HG03039 (cell line): Measurements from ENCODE around the gene TLL2.

Experiments used
- ATAC-seq: cut with Tn5 transposase; IDR thresholded peaks from one replicate; pipeline ENCODE4 v1.9.1; 2021; ENCODE audit warnings: mild to moderate bottlenecking, moderate library complexity; ENCODE audit not compliant: unreplicated experiment

Gene TLL2

DNA sequence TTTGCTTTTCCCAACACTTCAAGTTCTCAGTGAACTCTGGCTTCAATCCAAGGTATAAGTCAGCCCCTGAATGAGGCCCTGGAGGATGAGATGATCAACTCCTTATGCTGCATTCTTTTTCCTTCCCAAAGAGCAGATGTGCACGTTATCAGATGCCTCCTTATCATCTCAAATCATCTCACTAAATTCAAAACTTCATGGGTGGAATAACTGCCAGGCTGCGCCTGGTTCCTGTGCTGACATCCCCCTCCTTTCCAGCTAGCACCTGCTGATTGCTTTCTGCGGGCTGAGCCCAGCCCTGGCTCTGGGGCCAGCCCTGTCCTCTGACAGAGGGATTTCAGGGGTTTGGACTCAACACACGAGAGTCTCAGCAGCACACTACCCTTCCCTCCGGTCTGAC is 44.9 kb downstream of the TLL2 start:
- no peak for ATAC-seq

DNA sequence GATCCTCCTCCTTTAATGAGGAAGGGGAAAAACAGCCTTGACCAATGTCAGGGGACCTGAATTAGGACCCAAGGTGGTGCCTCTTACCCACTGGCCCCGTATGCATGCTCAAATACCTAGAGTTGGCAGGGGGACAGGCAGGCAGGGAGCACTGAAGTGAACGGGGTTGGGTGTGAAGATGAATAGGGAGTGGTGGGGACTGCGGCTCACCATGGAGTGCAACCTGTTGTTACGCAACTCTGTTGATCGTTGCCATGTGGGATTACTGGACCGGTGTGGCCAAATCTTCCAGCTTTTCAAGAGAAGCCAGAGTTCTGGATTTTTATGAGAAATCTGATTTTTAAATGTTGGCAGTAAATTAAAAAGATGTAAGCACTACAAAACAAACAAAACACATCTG is 48.1 kb downstream of the TLL2 start:
- ATAC-seq = no peak

DNA sequence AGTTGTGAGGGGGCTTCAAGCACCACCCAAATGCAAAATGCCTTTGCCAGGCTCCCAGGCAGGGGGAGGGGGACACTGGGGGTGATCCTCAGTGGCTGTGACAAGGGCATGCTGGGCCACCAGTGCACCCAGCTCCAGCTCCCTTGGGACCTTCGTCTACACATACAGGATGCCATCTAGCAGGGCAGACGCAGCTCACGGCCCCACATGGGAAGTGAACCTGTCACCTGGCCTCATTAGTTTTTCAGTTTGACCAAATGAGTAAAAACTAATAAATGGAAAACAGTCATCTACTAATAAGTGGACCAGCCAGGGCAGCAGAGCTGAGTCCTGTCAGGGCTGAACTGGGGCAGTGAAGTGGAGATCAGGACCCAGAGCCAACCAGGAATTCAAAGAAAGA is 50.2 kb downstream of the TLL2 start:
- no peak for ATAC-seq

DNA sequence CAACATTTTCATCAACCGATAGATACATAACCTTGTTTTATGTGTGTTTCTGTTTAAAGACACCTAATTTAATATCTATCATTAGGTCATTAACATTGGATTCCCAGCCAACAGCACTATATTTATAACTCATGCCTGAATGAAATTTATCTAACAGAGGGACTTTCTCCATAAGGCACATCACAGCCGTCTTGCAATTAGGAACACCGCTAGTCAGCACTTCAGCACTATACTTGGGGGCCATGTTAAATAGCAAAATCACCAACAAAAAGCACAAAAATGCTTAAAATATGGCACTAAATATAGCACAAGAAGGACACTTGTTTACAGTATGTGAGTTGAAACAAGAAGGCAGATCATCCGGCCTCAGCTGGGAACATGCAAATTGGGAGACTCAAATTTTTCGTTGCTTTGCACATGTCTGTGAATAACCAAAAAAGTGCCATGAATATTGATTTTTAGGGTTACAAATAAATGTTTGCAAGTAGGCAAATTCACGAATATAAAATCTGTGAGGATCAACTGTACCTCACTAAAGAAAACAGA is 51.0 kb downstream of the TLL2 start:
- ATAC-seq = no peak

GRCh38 chr10:96460316-96460715 is 53.4 kb downstream of the TLL2 start:
- ATAC-seq = no peak

GRCh38 chr10:96457341-96457740 is 56.4 kb downstream of the TLL2 start:
- no peak for ATAC-seq

DNA sequence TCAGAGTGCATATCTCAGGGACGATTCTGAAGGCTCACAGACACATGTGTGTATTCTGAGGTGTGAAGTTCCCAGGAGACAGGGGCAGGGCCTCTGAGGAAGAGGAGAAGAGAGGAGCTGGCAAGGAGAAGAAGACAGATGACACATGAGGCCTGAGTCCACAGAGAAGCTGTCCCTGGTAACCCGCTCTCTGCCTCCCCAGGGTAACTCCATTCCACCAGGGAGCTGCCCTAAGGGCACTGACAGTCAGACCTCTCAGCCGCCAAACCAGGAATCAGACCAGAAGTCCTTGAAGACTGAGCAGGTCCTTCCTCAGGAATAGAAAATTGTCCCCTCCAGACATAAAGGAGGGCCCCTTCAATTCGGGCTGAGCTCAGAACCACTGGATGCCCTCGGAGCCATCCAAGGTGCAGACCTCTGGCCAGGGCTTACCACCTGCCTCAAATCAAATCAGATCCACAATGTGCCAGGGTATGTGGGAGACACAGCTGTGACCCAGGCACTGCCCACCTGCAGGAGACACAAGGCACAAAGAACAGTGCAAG is 57.4 kb downstream of the TLL2 start:
- ATAC-seq = no peak

GRCh38 chr10:96453856-96454583 is 59.7 kb downstream of the TLL2 start:
- ATAC-seq = no peak

DNA sequence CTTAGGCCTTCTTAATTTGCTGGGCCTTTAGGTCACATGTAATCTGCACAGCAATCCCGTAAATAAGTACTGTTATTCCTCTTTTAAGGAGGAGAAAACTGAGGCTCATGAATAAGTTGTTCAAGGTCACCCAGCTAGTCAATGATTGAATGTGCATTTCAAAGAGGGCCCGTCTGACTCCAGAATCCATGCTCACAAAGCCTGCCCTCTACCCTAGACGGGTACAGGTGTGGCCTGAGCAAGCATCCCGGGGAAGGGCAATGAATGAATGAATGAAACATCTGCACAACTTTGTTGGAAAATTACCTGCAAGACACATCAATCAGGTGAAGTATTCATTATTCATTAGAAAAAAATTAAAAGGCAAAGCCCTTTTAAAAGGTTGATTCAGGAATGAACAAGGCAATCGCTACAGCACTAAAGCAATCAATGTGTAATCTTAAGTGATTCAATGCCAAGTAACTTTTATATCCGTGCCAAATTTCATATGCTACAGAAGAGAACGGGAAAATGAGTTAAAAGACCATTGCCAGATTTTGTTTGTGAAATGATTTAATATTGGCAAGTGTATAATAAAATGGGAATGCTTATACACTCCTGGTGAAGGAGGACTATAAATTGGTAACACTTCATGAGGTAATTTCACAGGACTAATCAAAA is 61.1 kb downstream of the TLL2 start:
- no peak for ATAC-seq

DNA sequence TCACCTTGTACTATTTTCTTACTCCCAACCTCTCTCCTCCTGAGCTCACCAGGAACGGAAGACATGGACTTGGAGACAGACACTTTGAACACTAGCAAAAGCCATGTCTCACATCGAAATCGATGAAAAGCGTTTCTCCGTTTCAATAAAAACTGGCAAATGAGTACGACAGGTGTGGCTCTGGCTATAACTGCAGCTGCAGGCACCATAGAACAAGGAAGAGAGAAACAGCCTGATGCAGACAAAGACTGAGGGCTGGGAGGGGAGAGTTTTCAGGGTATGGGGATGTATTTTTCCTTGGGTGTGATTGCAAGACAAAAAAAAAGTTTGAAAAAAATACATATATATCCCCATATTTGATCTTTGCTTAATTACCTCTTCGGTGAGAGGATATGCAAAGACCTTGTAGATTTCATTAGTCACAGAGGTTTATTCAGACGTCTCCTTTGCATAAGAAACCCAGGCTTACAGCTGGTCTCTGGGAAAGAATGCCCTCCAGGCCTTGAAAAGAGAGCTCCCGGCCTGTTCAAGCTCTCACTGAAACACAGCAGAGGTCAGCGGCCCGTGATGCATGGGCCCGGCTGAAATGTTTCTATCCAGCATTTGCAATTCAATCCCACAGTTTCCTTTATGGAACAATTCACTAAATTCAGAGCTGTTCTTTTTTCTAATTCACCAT is 63.1 kb downstream of the TLL2 start:
- no peak for ATAC-seq

GRCh38 chr10:96448558-96448957 is 65.2 kb downstream of the TLL2 start:
- ATAC-seq = no peak

DNA sequence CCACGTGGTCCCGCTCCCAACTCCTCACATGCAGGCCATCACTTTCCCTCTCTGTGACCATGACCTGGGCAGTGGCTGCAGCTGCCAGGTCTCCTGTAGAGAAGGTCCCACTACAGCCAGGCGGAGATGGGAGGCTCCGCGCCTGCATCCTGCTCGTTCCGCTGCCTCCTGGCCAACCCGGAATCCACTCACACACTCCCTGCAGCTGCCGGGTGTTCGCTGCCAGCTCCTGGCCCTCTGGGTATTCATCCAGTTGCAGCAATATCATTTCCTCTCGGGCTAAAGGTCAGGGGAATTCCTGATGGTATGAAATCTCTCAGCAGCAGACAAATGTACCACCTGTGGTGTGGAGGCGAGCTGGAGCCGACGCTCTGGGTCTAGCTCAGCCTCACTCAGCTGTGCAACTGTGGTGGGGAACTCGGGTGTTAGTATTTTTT is 65.7 kb downstream of the TLL2 start:
- peak; percentile 83 for ATAC-seq

GRCh38 chr10:96446966-96447596 is 66.6 kb downstream of the TLL2 start:
- no peak for ATAC-seq

DNA sequence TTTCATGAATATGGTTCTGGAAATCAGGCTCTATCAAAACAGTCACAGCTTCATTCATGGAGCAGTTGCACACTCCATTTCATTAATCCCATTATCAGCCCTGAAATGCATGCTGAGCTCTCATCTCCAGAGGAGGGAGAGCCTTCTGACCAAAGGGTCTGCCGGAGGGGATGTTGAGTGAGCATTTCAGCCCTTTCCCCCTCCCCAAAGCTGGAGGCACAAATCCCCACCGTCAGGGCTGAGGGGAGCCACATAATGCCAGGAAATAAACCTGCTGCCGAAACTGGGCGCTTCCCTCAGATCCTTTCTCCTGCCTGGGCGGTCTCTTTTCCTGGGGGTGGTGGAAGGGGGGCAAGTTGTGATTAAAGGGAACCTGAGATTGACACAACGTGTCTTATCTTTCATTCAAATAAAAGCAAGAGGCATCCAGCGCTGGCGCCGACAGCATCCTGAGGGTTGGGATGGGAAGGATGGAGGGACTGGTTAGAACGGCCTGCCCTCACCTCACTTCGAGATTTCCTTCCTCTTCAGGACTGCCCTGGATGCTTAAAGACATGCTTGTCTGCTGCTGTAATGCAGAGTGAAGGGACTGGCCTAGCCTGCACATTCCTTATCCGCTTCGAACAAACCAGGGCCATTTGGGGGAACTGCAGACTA is 71.6 kb downstream of the TLL2 start:
- ATAC-seq = no peak

DNA sequence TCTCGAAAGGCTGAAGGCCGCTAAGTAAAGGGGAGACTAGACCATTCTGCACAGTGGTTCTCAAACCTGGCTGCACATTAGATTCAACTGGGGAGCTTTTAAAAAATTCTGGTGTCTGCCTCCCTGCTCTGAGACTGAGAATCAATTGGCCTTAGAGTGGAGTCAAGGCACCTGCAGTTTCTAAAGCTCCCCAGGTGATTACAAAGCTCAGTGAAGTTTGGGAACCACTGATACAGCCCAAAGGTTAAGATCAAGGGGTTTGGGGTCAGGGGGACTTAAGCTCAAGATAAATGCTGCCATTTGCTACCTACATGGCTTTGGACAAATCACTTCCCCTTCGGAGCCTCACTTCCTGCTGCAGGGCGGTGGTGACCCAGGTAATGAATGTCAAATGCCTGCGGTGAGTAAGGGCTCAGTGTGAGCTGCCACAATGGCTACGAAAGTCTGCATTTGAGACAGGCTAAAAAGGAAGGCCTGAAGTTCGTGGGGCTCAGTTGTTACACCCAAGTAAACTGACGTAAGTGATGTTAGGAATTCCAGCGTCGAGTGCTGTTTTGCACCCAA is 72.3 kb downstream of the TLL2 start:
- no peak for ATAC-seq

DNA sequence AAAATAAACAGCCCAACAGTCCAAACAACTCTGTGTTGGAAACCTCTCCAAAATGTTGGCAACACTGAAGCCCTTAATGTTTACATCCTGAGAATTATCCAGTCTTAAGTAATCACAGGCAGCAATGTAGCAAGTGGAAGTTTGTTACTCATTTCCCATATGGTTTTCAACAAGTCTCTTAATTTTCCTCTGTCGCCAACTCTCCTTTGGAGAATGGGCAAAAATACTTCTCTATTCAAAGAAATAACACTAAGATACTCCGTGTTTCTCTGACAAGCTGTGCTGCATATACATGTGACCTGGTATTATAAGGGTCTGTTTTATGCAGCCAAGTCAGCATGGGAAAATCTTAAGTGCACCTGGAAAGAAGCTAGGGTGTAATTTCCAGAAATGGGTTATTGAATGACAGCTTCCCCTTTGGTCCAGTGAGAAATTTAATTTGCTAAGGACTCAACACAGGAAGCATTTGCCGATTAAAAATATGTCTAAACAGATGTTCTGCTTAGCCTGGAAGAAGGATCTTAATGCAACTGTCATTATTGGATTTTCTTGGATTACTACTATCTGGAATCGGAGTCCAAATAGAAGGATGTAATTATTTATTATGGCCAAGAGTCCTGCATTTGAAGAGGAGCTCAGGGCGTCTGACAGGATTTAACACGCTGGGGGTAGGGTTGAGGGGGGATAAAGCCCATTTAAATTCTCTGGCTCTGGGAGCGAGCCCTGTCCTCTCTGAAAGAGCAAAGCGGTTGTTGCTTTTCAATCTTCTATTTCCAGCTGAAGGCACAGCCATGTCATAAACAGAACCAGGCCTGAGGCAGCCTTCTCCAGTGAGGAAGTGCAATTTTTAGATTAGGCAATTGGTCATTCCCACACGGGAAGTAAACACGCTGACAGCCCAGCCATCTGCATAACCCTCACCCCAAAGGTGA is 73.1 kb downstream of the TLL2 start:
- ATAC-seq = no peak

GRCh38 chr10:96439725-96440124 is 74.0 kb downstream of the TLL2 start:
- no peak for ATAC-seq

GRCh38 chr10:96436035-96436434 is 77.7 kb downstream of the TLL2 start:
- no peak for ATAC-seq
